ENCODE data around the gene RAPSN.

RAPSN gene

DNA sequence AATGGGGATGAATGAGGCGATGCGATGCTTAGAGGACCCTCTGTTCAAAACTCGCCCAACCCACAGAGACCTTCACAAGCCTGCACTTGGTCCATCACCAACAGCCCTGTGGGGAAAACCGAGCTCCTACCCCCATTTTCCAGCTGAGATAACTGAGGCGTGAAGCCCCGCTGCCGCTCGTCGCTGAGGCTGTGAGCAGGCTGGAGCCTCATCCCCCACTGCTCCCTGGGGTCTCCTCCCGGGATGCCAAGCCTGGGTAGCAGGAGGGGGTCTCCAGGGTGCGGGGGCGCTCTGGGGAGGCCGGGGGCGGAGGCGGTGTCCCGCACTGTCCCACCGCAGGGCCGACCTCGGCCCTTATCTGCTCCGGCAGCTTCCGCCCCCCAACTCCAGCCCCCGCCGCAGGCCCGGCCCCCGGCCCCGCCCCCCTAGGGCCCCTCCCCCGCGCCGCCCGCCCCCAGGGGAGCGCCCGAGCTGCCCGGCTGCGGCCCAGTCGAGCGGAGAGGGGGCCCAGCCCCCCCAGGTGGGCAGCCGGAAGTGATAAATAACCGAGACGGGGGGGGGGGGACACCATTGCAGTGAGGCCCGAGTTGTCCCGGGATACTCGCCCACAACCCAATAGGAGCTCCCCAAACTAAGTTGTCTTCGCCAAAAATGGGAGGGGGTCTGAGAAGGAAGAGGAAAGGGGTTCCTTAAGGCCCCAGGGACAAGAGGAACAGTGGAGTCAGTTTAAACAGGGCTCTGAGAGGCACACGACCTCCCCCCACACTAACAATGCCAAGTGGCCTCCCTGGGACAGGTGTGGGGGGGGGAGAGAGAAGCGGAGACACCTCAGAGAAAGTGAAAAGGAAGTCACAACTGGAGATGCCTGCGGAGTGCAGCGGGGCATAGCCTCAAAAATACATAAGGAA lies 48.8 kb downstream of the RAPSN start (continued):
- TF ChIP-seq, protein P1, sequence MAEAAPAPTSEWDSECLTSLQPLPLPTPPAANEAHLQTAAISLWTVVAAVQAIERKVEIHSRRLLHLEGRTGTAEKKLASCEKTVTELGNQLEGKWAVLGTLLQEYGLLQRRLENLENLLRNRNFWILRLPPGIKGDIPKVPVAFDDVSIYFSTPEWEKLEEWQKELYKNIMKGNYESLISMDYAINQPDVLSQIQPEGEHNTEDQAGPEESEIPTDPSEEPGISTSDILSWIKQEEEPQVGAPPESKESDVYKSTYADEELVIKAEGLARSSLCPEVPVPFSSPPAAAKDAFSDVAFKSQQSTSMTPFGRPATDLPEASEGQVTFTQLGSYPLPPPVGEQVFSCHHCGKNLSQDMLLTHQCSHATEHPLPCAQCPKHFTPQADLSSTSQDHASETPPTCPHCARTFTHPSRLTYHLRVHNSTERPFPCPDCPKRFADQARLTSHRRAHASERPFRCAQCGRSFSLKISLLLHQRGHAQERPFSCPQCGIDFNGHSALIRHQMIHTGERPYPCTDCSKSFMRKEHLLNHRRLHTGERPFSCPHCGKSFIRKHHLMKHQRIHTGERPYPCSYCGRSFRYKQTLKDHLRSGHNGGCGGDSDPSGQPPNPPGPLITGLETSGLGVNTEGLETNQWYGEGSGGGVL (tag by site-specific recombination; IDR thresholded peaks at IDR 0.05): peak; percentile 79
- TF ChIP-seq, protein P2, sequence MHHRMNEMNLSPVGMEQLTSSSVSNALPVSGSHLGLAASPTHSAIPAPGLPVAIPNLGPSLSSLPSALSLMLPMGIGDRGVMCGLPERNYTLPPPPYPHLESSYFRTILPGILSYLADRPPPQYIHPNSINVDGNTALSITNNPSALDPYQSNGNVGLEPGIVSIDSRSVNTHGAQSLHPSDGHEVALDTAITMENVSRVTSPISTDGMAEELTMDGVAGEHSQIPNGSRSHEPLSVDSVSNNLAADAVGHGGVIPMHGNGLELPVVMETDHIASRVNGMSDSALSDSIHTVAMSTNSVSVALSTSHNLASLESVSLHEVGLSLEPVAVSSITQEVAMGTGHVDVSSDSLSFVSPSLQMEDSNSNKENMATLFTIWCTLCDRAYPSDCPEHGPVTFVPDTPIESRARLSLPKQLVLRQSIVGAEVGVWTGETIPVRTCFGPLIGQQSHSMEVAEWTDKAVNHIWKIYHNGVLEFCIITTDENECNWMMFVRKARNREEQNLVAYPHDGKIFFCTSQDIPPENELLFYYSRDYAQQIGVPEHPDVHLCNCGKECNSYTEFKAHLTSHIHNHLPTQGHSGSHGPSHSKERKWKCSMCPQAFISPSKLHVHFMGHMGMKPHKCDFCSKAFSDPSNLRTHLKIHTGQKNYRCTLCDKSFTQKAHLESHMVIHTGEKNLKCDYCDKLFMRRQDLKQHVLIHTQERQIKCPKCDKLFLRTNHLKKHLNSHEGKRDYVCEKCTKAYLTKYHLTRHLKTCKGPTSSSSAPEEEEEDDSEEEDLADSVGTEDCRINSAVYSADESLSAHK (tag by site-specific recombination; IDR thresholded peaks at IDR 0.05): no peak
- TF ChIP-seq ZNF768 (tag by site-specific recombination; IDR thresholded peaks at IDR 0.05): no peak
- TF ChIP-seq ZNF548 (tag by site-specific recombination; IDR thresholded peaks at IDR 0.05): no peak

DNA sequence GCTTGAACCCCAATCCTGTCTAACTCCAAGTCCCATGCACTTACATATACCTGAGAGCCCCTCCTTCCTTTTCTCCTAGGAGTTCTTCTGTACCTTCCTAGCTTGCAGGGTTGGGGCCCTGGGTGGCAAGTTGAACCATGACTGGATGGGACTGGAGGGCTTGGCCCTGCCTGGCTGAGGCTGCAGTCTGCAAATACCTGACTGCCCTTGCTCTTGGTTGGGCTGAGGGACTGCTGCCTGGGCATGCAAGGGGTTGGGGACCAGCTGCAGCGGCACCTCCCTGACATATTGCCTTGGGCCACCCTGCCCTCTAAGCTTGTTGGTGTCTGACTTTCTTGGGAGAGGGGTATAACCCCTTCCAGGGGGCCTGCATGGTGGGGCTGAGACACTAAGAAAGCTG lies 50.4 kb downstream of the RAPSN start:
- TF ChIP-seq, protein P3, sequence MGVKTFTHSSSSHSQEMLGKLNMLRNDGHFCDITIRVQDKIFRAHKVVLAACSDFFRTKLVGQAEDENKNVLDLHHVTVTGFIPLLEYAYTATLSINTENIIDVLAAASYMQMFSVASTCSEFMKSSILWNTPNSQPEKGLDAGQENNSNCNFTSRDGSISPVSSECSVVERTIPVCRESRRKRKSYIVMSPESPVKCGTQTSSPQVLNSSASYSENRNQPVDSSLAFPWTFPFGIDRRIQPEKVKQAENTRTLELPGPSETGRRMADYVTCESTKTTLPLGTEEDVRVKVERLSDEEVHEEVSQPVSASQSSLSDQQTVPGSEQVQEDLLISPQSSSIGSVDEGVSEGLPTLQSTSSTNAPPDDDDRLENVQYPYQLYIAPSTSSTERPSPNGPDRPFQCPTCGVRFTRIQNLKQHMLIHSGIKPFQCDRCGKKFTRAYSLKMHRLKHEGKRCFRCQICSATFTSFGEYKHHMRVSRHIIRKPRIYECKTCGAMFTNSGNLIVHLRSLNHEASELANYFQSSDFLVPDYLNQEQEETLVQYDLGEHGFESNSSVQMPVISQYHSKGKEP (tag by site-specific recombination; IDR thresholded peaks at IDR 0.05): no peak
- no peak for TF ChIP-seq ZNF221 (tag by site-specific recombination; IDR thresholded peaks at IDR 0.05; ENCODE audit: borderline replicate concordance)
- TF ChIP-seq, protein P4, sequence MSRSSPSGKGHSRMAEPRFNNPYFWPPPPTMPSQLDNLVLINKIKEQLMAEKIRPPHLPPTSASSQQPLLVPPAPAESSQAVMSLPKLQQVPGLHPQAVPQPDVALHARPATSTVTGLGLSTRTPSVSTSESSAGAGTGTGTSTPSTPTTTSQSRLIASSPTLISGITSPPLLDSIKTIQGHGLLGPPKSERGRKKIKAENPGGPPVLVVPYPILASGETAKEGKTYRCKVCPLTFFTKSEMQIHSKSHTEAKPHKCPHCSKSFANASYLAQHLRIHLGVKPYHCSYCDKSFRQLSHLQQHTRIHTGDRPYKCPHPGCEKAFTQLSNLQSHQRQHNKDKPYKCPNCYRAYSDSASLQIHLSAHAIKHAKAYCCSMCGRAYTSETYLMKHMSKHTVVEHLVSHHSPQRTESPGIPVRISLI (tag by site-specific recombination; IDR thresholded peaks at IDR 0.05): no peak
- TF ChIP-seq, protein P5, sequence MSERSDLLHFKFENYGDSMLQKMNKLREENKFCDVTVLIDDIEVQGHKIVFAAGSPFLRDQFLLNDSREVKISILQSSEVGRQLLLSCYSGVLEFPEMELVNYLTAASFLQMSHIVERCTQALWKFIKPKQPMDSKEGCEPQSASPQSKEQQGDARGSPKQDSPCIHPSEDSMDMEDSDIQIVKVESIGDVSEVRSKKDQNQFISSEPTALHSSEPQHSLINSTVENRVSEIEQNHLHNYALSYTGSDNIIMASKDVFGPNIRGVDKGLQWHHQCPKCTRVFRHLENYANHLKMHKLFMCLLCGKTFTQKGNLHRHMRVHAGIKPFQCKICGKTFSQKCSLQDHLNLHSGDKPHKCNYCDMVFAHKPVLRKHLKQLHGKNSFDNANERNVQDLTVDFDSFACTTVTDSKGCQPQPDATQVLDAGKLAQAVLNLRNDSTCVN (tag by site-specific recombination; optimal IDR thresholded peaks at IDR 0.05): no peak
- TF ChIP-seq ZNF837 (tag by site-specific recombination; IDR thresholded peaks at IDR 0.05): no peak
- TF ChIP-seq ZNF248 (tag by site-specific recombination; IDR thresholded peaks at IDR 0.05): no peak
- TF ChIP-seq ZNF140 (tag by site-specific recombination; IDR thresholded peaks at IDR 0.05): no peak
- TF ChIP-seq, protein P6, sequence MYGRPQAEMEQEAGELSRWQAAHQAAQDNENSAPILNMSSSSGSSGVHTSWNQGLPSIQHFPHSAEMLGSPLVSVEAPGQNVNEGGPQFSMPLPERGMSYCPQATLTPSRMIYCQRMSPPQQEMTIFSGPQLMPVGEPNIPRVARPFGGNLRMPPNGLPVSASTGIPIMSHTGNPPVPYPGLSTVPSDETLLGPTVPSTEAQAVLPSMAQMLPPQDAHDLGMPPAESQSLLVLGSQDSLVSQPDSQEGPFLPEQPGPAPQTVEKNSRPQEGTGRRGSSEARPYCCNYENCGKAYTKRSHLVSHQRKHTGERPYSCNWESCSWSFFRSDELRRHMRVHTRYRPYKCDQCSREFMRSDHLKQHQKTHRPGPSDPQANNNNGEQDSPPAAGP (tag by site-specific recombination; IDR thresholded peaks at IDR 0.05): no peak
- no peak for TF ChIP-seq SALL2 (tag by site-specific recombination; IDR thresholded peaks at IDR 0.05; ENCODE audit: borderline replicate concordance)
- no peak for TF ChIP-seq ZBTB48 (tag by site-specific recombination; IDR thresholded peaks at IDR 0.05)
- no peak for TF ChIP-seq ZNF792 (tag by site-specific recombination; IDR thresholded peaks at IDR 0.05)
- TF ChIP-seq, protein P7, sequence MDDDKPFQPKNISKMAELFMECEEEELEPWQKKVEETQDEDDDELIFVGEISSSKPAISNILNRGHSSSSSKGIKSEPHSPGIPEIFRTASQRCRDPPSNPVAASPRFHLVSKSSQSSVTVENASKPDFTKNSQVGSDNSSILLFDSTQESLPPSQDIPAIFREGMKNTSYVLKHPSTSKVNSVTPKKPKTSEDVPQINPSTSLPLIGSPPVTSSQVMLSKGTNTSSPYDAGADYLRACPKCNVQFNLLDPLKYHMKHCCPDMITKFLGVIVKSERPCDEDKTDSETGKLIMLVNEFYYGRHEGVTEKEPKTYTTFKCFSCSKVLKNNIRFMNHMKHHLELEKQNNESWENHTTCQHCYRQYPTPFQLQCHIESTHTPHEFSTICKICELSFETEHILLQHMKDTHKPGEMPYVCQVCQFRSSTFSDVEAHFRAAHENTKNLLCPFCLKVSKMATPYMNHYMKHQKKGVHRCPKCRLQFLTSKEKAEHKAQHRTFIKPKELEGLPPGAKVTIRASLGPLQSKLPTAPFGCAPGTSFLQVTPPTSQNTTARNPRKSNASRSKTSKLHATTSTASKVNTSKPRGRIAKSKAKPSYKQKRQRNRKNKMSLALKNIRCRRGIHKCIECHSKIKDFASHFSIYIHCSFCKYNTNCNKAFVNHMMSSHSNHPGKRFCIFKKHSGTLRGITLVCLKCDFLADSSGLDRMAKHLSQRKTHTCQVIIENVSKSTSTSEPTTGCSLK (tag by site-specific recombination; IDR thresholded peaks at IDR 0.05): no peak
- no peak for TF ChIP-seq MYNN (tag by site-specific recombination; IDR thresholded peaks at IDR 0.05; ENCODE audit: borderline replicate concordance)
- no peak for TF ChIP-seq GLIS1 (tag by site-specific recombination; IDR thresholded peaks at IDR 0.05)
- TF ChIP-seq ZNF335 (tag by site-specific recombination; conservative IDR thresholded peaks at IDR 0.05): no peak
- CTCF ChIA-PET: interaction anchor here (0.8 to 4.9 kb wide), 4 partner anchors 9 to 26 kb away, joined by 3 to 32 read pairs (median 6); no protein-coding TSS in a partner anchor
- POLR2A ChIA-PET: no interaction called here
- H3K9me3 ChIP-seq (ENCODE audit: control insufficient read depth, insufficient read depth, low read depth, low read length): no peaks in the 10 kb centered on the region
- no peak overlapping the region for H3K27ac ChIP-seq (ENCODE audit: extremely low read depth, low read depth, low read length)
- H3K4me3 ChIP-seq (ENCODE audit: low read depth, low read length): no peak overlapping the region
- no peaks in the 10 kb centered on the region for H3K36me3 ChIP-seq (ENCODE audit: control insufficient read depth in 2 of 2, insufficient read depth in 1 of 2, low read length in 2 of 2)
- H3K4me1 ChIP-seq (ENCODE audit: control insufficient read depth, insufficient read depth, low read length): no peaks in the 10 kb centered on the region; the same call in 1 of the 2 replicates
